ENCODE data around the gene OTOF.
"Not testable (repeated sequence)": the region's sequence is repeated elsewhere in the genome, so short reads cannot be mapped to it uniquely, and the experiment has no call there.

OTOF gene

DNA sequence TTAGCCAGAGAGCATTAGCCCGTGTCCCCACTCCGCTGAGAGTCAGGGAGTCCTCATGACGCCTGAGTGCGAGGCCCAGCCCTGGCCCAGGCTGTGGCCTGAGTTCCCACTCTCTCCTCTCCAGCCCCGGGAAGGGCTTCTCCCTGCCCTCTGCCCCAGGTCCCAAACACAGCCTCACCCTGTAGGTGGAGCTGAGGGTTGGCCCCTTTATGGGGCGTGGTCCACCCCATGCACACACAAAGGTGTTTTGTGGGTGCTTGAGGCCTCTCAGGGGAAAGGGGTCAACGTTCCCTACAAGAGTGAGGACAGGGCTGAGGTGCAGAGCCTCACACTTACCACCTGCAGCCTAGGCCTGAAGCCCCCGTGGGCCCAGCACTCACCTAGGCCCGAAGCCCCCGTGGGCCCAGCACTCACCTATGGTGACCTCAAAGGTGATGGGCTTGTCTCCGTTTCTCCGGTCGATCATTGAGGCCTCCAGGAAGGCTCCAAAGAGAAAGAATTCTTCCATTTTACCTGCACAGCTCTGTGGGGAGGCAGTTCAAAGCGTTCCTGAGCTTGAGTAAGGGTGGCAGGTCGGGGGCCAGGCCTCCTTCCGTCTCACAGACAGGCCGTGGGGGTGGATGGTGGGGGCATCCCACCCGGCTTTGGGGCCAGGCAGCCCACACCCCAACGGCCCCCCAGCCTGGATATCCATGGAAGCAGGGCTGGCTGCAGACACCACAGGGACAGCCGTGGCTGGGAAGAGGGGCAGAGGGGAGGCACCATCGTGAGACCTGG lies 2.1 kb upstream of the OTOF start:
- no peak for DNase-seq (ENCODE audit: low read depth)

DNA sequence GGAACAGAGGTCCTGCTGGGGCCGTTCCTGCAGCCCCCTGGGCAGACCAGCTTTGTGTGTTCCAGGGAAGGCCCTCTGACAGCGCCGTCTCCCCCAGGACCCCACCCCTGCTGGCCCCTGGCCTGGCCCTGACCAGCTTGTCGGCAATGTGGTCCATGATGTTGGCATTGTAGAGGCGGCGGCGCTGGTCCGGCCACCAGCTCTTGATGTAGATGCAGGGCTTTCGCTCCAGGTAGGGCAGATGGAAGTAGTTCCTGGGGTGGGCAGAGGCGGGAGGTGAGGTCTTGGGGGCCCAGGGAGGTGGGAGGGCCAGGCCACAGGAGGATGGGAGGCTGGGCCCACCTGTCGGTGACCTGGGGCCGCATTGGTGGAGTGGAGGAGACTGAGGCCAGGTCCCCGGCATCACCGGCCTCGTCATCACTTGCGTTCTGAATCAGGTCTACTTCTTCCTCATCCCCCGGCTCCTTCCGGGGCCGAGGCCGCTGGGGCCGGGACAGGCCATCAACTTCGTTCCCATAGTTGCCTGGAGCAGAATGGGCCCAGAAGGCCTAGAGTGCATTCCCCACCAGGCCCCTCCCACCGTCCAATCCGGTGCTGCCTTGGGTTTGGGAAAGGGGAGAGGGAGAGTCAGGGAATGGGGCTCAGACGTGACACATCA lies 1.3 kb upstream of the OTOF start:
- DNase-seq (ENCODE audit: low read depth): no peak

DNA sequence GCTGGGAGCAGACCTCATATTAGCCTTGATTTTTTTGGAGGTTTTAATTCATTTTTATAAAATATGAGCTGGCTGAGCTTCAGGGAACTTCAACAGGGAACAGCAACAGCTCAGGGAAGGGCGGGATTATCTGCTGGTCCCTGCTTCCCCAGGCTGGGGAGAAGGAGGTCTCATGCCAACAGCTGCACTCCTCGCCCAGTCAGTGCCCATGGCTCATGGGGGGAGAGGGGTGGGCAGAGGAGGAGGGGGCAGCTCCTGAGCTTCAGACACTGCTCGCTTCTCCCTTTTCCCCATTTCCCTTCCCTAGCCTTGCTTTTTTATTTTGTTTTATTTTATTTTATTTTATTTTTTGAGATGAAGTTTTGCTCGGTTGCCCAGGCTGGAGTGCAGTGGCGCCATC lies 442 bp upstream of the OTOF start:
- no peak for DNase-seq (ENCODE audit: low read depth)

DNA sequence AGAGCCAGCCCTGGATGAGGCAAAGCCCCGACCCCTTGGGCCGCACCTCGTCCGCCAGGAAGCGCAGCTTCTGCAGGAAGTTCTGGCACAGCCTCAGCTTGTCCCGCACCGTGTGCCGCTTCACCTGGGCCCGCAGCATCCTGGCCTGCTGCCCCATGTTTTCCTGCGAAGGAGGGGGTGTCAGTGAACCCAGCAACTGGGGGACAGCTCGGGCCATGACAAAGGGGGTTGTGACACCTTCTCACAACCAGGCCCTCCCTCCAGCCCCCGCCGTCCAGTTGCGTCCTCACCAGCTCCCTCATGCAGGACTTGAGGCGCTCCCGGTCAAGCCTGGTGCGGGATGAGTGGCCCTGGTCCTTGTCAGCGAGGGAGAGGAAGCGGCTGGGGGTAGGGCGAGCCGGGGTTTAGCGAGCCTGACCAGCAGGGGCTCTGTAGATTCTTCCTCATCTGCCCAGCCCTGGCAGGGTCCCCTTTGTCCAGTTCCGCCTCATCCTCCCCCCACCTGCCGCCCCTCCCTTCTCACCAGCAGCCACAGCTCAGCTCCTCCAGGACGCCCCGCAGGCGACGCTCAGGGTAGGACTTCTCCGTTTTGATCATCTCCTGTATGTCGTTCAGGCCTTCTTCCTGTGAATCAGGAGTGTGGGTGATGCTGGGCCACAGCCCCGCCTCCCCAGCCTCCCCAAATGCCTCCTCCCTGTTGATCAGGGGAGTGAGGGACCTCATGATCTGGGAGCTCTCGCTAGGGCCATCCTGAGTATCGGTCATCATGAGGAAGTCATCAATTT lies 606 bp downstream of the OTOF start:
- no peak for DNase-seq (ENCODE audit: low read depth)

DNA sequence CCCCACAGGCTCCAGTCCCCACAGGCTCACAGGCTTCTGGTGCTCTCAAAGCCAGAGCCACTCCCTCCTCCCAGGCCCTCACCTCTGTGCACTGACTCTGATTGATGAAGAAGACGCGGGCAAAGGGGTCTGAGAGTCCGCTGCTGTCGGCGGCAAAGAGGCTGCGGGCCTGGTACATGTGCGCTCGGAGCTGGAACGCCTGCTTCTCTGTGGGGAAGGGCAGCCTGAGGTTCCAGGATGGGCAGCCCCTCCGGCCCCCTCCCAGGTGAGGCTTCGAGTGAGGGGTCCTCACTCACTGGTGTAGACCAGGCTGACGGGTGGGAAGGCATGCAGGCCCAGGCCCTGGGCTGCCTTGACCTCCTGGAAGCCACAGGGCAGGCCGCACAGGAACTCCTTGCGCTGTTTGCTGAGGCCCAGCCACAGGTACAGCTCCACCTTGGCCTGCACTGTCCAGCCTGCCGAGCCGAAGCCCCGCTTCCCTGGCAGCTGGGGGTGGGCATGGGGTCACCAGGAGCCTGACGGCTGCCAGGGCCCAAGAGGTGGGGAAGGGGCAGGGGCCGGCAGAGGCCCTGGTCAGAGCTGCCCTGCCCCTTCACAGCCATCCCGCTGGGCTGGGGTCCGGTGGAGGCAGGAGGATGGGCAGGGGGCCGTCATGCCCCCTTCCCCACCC lies 2.0 kb downstream of the OTOF start:
- no peak for DNase-seq (ENCODE audit: low read depth)

DNA sequence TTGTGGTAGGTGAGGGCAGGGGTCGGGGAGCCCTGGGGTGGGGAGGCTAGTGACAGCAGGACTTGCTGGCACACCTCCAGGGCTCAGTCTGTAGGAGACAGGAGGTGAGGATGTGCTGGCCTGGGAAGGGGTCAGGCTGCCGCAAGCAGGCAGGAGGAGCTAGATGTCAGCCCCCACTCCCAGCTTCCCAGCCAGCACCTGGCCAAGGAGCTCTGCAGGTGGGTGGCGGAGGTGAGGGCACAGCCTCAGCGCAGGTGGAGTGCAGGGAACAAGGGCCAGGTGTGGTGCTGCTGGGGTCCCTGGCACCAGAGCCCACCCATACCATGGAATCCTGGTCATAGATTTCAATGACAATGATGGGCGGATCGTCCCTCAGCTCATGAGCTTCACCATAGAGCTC lies 2.9 kb downstream of the OTOF start:
- DNase-seq (ENCODE audit: low read depth): no peak

DNA sequence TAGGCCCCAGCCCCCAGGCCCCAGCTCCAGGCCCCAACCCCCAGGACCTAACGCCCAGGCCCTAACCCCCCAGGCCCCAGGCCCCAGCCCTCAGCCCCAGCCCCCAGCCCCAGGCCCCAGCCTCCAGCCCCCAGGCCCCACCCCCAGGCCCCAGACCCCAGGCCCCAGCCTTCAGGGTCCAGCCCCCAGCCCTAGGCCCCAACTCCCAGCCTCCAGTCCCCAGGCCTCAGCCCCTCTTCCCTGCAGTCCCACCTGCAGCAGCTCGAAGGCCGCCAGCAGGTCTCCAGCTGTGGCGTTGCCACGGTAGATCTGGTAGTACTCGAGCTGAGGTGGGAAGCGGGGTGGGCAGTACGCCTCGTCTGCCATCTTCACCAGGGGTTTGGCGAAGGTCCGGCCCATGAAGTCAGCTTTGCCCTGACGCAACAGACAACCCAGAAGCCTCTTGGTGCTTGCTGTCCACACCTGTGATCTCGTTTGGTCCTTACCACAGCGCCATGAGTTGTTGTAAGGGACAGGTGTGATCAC lies 3.6 kb downstream of the OTOF start:
- DNase-seq (ENCODE audit: low read depth): no peak

DNA sequence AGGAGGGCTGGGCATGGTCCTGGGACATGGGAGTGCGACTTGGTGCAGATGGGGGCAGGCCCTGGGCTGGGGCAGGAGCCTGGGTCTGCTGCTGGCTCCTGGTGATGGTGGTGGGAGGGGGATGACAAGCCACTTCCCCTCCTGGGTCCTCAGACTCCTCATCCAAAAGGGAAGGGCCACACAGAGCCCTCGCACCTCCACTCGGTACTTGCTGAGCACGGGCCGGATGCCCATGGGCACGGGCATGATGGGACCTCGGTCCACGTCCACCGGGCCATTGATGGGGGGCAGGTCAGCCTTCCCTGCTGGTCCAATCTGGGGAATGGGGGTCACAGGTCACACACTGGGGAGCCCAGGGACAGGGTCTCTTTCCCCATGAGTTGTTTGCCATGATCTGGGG lies 4.1 kb downstream of the OTOF start:
- no peak for DNase-seq (ENCODE audit: low read depth)

DNA sequence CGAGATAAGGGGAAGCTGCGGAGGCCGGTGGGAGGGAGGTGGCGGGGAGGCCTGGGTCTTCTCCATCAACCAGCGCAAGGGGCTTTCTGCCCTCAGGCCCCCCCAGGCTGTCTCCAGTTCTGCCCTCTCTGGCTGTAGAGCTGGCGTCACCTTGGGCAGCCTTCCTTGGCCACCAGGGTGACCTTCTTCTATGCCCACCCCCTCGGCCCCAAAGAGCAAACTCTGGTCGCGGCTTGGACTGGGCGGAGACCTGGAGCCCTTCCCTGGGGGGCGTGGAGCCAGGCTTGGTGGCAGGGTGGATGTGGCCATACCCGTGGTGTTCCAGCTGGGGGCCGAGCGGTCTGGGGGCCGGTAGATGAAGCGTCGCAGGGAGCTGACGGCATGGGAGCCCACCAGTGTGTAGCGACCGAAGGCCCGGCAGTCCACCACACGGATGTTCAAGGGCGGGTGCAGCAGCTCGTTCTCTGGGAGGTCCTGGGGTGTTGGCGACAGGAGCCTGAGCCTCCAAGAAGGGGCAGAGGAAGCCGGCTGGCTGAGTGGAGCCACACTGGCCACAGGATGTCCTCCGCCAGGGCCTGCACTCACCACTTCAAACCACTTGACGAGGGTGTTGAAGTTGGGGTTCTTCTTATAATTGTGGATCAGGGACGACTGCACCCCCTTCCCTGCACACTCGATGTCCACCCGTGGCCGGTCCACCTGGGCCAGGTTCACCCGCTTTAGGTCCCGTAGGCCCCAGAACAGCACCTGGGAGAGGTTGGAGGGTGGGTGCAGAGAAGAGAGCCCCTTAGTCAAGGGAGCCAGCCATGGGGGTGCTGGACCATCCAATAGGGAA lies 4.9 kb downstream of the OTOF start:
- DNase-seq (ENCODE audit: low read depth): no peak

DNA sequence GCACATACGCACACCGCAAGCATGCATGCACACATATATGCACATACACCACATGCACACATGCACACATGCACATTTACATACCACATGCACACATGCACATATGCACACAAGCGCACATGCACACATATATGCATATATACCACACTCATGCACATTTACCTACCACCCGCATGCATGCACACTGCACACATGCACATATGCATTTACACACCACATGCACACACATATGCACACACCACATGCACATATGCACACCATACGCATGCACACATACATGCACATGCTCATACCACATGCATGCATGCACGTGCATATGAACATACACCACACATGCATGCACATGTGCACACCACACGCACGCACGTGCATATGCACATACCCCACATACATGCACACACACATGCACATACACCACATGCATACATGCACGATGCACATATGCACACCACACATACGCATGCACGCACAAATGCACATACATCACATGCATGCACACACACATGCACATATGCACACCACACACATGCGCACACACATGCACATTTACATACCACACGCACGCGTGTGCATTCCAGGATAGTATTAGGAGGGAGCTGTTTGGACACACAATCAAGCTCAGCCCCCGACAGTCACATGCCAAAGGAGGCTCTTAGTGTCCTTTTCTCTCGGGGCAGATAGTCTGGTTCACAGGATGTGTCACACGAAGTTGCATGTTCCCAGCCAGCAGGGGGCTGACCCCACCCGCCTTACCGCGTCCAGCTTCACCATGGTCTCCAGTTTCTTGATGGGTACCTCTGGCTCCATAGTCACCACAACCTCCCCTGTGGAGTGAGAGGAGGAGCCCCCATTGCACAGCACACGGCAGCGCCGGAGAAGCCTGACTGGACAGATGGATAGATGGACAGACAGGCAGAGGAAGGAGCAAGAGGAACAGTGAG lies 5.9 kb downstream of the OTOF start:
- no peak for DNase-seq (ENCODE audit: low read depth)

DNA sequence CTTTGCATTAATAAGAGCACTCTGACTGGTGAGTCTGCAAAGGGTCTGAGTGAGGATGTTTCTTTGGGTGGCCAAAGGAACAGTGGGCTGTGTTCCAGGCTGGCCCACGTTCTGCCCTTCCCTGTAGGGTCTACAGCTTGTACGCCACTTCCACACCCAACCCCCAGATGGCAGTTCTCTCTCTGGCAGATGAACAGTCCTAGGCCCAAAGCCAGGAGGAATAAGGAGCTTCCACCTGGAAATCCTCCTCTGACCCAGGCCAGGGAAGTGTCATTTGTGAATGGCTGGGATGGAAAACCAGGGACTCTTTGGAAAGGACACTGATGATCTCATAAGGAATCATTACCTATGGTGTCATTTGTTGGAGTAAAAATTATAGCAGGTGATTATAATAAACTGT lies 6.6 kb downstream of the OTOF start:
- no peak for DNase-seq (ENCODE audit: low read depth)

DNA sequence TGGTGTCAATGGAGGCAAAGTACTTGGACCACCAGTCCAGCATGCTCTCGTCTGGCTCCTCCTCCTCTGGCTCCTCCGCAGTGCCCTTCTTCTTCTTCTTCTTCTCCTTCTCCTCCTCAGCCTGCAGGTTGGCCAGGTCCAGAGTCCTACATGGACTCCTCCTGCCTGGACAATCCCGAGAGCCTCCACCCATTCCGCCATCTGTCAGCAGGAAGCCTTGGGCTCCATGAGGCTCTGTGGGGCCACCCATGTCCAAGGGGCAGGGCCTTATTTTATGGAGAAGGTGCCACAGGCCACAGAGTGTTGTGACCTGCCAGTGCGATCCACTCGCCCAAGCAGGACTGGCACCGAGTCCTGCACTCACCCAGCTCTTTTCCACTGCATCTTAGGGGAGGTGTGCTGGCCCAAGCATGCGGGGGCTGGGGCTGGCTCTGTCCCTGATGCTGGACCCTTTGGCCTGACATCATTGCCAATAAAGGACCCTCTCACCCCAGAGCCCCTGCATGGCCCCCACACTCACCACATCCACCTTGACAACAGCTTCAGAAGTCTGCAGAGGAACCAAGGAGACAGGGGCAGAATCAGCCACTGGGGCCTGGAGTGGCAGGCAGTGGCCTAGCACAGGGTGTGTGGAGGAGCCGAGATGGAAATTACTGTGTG lies 7.2 kb downstream of the OTOF start:
- DNase-seq (ENCODE audit: low read depth): no peak

DNA sequence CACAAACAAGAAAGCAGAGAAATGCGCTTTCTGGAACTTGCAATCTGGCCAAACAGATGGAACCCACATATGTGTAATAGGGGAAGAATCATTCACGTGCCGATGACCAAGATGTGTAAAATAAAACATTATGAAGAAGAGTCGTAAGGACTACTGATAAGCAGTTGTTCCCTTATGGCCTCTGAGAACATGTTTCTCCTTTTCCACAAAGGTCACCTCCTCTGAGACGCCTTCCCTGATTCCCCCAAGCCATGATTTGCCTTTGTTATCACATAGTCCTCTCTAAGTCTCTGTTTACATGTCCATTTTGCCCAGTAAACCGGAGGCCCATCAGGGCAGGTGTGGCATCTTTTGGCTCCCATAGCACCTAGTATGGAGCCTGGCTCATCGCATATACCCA lies 8.0 kb downstream of the OTOF start:
- no peak for DNase-seq (ENCODE audit: low read depth)

DNA sequence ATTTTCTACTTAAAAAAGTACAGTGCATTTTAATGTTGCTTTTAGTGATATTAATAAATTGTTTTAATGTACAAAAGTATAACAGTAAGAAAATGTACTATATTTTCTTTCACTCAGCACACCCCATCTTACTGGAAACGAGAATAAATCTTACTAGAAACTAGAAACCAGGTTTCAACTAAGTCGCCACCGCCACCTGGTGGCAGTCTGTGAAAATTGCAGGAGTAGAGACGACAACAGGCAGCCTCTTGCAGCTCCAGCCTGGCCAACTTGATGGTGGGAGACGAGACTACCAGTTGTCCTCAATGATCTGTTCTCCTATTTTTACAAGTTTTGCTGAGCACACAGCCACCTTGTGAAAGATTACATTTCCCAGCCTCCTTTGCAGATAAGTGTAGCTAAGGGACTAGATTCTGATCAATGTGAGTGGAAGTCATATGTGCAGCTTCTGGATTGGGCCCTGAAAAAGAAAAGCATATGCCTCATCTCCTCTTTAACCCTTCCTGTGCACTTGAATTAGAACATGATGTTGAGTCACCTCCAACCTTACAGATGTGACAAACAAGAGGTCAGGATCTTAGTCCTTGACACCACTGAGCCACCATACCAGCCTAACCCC lies 8.7 kb downstream of the OTOF start:
- peak; percentile 29 for DNase-seq (ENCODE audit: low read depth)

DNA sequence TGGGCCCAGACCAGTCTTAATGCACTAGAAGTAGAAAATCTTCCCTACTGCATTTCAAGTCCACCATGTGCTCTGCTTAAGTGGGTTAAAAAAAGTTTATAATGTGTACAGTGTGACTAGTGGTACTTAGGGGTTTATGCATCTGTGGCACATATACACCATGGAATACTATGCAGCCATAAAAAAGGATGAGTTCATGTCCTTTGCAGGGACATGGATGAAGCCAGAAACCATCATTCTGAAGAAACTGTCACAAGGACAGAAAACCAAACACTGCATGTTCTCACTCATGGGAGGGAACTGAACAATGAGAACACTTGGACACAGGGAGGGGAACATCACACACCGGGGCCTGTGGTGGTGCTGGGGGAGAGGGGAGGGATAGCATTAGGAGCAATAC lies 9.4 kb downstream of the OTOF start:
- not testable (repeated sequence) for DNase-seq (ENCODE audit: low read depth)

DNA sequence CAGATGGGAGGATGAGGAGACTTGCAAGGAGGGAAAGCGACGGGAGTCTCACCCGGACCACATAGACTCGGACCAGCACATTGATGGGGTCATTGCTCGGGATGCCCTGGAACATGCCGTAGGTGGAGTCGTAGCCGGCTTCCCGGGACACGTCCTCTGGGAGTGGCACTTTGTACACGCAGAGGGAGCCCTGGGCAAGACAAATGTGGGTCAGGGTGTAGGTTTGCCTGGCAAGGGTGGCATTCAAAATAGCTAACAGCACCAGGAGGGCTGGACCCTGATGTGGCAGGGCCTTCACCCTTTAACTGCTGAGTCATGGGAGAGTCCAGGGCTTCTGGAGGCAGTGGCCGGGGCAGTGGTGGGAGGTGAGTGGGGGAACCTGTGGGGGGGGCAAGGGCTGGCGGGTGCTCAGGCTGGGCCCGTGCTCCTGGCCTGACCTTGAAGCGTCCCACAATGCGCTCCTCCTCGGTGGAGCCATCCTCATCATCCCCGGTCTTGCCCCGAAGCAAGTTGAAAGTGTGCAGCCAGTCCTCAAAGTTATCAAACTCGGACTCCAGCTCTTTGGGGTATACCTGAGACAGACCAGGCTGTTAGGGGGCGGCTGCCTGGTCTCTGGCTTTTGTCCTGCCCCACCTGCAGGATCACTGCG lies 11.1 kb downstream of the OTOF start:
- DNase-seq (ENCODE audit: low read depth): no peak

DNA sequence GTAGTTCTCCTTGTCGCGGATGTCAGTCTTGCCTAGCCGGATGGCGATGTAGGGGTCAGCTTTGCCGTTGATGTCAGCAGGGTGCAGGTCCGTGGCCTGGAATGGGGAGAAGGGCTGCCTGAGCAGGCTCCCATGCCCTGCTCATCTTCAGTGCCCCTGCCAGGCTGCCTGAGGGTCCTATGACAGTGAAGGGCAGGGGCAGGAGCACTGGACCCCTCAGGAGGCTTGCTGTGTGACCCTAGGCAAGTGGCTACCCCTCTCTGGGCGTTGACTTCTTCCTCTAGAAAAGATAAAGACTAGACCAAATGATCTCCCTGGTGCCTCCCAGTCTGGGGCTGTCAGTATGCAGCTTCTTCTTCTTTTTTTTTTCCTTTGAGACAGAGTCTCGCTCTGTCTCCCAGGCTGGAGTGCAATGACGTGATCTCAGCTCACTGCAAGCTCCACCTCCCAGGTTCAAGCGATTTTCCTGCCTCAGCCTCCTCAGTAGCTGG lies 11.9 kb downstream of the OTOF start:
- DNase-seq (ENCODE audit: low read depth): no peak

DNA sequence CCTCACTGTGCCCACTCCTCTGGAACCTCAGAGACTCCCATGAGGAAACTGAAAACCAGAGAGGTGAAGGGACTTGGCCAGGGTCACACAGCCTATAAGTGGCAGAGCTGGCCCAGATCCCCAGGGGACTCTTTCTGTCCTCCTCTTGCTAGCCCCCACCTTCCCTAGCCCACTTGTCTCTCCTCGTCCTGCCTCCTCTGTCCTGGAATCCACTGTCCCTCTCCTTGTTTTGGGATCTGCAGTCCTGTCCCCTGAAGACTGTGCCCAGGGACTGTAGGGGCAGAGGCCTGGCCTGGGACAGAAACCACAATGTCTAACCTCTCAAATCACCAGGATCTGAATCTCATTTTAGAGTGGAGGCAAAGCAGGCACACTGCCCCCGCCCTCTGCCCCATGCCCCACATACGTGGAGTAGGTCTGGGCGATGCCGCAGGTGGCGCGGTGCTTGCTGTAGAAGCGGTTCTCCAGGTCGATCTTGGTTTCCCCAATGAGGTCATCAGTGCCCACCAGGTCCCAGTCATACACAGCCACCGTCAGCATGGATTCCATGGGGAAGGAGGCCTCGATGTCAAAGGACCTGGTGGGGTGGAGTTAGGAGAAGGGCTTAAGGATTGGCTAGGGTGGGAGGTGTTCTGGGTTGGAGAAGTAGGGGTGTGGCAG lies 12.5 kb downstream of the OTOF start:
- no peak for DNase-seq (ENCODE audit: low read depth)

All from activated T-cell treated with anti-CD3 and anti-CD28 coated beads for 1 hour (primary cell).